Loucy (cell line): Measurements from ENCODE around the gene ARHGAP6.

Experiments used
- H2AFZ ChIP-seq: fragments of 200-600 bp; sonication (generic); 2 replicates; pipeline ENCODE4 v1.6.0; 2016; ENCODE audit warnings: antibody characterized with exemption, mild to moderate bottlenecking, low read length, moderate library complexity
- H3F3A ChIP-seq: fragments of 200-600 bp; 2 replicates; pipeline ENCODE4 v1.6.0; 2016; ENCODE audit warnings: antibody characterized with exemption, low read depth, mild to moderate bottlenecking
- H3K27me3 ChIP-seq: fragments of 200-600 bp; sonication (generic); 2 replicates; pipeline ENCODE4 v1.6.1; 2014; ENCODE audit warnings: low read length, mild to moderate bottlenecking; ENCODE audit not compliant: insufficient read depth, poor library complexity, severe bottlenecking
- H3K36me3 ChIP-seq: fragments of 200-600 bp; sonication (generic); 2 replicates; pipeline ENCODE4 v1.6.1; 2016; ENCODE audit warnings: low read length; ENCODE audit not compliant: insufficient read depth
- H3K4me1 ChIP-seq: fragments of 200-600 bp; sonication (generic); 2 replicates; pipeline ENCODE4 v1.5.1; 2014; ENCODE audit warnings: low read length, mild to moderate bottlenecking; ENCODE audit not compliant: insufficient read depth, poor library complexity, severe bottlenecking
- H3K4me2 ChIP-seq: fragments of 200-600 bp; sonication (generic); 2 replicates; pipeline ENCODE4 v1.6.0; 2014; ENCODE audit warnings: antibody characterized with exemption, low read length, low read depth, mild to moderate bottlenecking; ENCODE audit not compliant: poor library complexity, severe bottlenecking
- H3K4me3 ChIP-seq: fragments of 200-600 bp; sonication (generic); 2 replicates; pipeline ENCODE4 v1.5.1; 2014; ENCODE audit warnings: low read length, mild to moderate bottlenecking, mixed read lengths; ENCODE audit not compliant: poor library complexity, severe bottlenecking
- H3K79me2 ChIP-seq: fragments of 200-600 bp; sonication (generic); 2 replicates; pipeline ENCODE4 v1.6.1; 2014; ENCODE audit warnings: low read length; ENCODE audit not compliant: insufficient read depth
- H3K9ac ChIP-seq: fragments of 200-600 bp; sonication (generic); 2 replicates; pipeline ENCODE4 v1.6.0; 2014; ENCODE audit warnings: mild to moderate bottlenecking, low read depth, low read length, moderate library complexity; ENCODE audit not compliant: poor library complexity, severe bottlenecking
- H3K9me2 ChIP-seq: fragments of 200-600 bp; sonication (generic); replicated peaks from 2 replicates; pipeline ENCODE4 v1.6.1; 2016; ENCODE audit warnings: low read depth, low read length, mixed read lengths
- H3K9me3 ChIP-seq: fragments of 200-600 bp; sonication (generic); 2 replicates; pipeline ENCODE4 v1.6.1; 2014; ENCODE audit warnings: mild to moderate bottlenecking, antibody characterized with exemption, low read length, low read depth; ENCODE audit not compliant: insufficient read depth
- H4K20me1 ChIP-seq: fragments of 200-600 bp; sonication (generic); 2 replicates; pipeline ENCODE4 v1.6.0; 2014; ENCODE audit warnings: antibody characterized with exemption, low read length, mild to moderate bottlenecking; ENCODE audit not compliant: insufficient read depth, poor library complexity, severe bottlenecking
- EZH2phosphoT487 ChIP-seq: fragments of 200-600 bp; IDR thresholded peaks from 2 replicates; pipeline ENCODE4 v1.6.1; 2018; ENCODE audit warnings: antibody characterized with exemption, mild to moderate bottlenecking, moderate library complexity, borderline replicate concordance
- TF ChIP-seq, protein P1 (sequence below): fragments of 200-600 bp; sonication (generic); conservative IDR thresholded peaks from 2 replicates; pipeline ENCODE4 v1.5.1; 2014; ENCODE audit warnings: mild to moderate bottlenecking, antibody characterized with exemption, low read length

The ARHGAP6 gene

DNA sequence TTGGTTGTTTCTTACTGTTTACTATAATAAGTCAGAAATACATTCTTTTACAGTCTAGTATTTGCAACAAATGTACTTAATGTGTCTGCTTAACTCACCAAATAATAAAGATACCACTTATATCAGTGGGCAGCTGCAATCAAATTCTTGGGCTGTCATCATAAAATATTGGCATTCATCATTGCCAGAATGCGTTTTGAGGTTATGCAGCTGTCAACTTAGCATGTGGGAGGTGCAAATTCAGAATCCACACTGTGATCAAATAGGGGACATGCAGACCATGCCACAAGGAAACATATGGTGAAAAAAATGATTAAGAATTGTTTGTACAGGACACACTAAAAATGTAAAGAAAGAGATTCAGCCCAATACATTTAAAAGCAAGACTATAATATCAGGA, 468.0 kb downstream of the ARHGAP6 start:
- no peaks in the 10 kb centered on the region for H3K9me2 ChIP-seq
- no peaks in the 10 kb centered on the region for H3K27me3 ChIP-seq
- no peaks in the 10 kb centered on the region for H3K79me2 ChIP-seq
- H2AFZ ChIP-seq = no peak overlapping the region
- H3K9ac ChIP-seq = no peak overlapping the region
- H3F3A ChIP-seq = no peaks in the 10 kb centered on the region
- H3K36me3 ChIP-seq = no peaks in the 10 kb centered on the region
- H4K20me1 ChIP-seq = no peaks in the 10 kb centered on the region
- no peak overlapping the region for H3K4me3 ChIP-seq
- TF ChIP-seq, protein P1, sequence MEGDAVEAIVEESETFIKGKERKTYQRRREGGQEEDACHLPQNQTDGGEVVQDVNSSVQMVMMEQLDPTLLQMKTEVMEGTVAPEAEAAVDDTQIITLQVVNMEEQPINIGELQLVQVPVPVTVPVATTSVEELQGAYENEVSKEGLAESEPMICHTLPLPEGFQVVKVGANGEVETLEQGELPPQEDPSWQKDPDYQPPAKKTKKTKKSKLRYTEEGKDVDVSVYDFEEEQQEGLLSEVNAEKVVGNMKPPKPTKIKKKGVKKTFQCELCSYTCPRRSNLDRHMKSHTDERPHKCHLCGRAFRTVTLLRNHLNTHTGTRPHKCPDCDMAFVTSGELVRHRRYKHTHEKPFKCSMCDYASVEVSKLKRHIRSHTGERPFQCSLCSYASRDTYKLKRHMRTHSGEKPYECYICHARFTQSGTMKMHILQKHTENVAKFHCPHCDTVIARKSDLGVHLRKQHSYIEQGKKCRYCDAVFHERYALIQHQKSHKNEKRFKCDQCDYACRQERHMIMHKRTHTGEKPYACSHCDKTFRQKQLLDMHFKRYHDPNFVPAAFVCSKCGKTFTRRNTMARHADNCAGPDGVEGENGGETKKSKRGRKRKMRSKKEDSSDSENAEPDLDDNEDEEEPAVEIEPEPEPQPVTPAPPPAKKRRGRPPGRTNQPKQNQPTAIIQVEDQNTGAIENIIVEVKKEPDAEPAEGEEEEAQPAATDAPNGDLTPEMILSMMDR = no peak
- no peak for TF ChIP-seq EZH2phosphoT487
- no peak overlapping the region for H3K4me2 ChIP-seq
- no peaks in the 10 kb centered on the region for H3K9me3 ChIP-seq
- no peaks in the 10 kb centered on the region for H3K4me1 ChIP-seq

DNA sequence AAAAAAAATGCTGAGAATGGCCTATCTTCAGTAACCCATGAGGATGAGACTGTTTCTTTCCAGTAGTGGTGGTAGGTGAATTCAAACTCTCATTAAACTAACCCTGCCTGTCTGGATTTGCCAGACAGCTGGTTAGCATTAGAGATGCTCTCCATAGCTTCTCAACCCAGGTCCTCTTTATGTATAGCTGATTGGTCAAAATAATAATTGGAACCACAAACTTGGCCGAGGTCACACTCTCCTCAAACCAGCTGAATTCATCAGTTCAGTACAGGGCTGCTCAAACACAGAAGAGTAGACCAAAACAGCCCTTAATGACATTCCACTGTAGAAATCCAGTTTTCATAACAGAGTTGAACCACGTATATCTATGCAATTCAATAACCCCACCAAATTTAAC, 469.2 kb downstream of the ARHGAP6 start:
- no peaks in the 10 kb centered on the region for H3F3A ChIP-seq
- no peaks in the 10 kb centered on the region for H3K79me2 ChIP-seq
- H3K9me2 ChIP-seq = no peaks in the 10 kb centered on the region
- no peak overlapping the region for H2AFZ ChIP-seq
- H3K27me3 ChIP-seq = no peaks in the 10 kb centered on the region
- no peaks in the 10 kb centered on the region for H3K9me3 ChIP-seq
- no peaks in the 10 kb centered on the region for H3K4me1 ChIP-seq
- H3K4me3 ChIP-seq = no peak overlapping the region
- no peak for TF ChIP-seq EZH2phosphoT487
- TF ChIP-seq, protein P1 = no peak
- no peak overlapping the region for H3K4me2 ChIP-seq
- no peaks in the 10 kb centered on the region for H4K20me1 ChIP-seq
- H3K36me3 ChIP-seq = no peaks in the 10 kb centered on the region
- no peak overlapping the region for H3K9ac ChIP-seq

DNA sequence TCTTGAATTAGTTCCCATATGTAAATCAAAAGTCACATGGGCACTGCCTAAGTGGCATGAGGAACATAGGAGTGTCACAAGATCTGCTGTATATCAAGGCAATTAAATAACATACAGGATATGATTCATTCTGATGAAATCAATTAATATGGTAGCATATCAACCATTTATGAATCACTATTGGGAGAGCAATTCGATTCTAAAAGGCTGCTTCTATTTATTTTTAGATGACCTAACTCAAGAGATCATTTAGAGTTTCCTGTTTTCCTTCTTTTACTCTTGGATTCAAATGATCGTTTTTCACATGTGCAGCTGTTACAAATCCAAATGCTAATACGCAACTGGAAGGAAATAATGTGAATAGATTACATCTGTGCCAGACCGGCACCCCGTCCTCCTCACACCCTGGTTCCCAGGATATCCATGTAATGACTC, 472.7 kb downstream of the ARHGAP6 start:
- no peak overlapping the region for H3K4me3 ChIP-seq
- H3K4me2 ChIP-seq = no peak overlapping the region
- H3K36me3 ChIP-seq = no peaks in the 10 kb centered on the region
- no peaks in the 10 kb centered on the region for H3K9me2 ChIP-seq
- no peaks in the 10 kb centered on the region for H3F3A ChIP-seq
- H3K9me3 ChIP-seq = no peaks in the 10 kb centered on the region
- H3K9ac ChIP-seq = no peak overlapping the region
- no peaks in the 10 kb centered on the region for H3K27me3 ChIP-seq
- no peaks in the 10 kb centered on the region for H3K4me1 ChIP-seq
- no peak overlapping the region for H2AFZ ChIP-seq
- TF ChIP-seq, protein P1 = no peak
- TF ChIP-seq EZH2phosphoT487 = no peak
- H3K79me2 ChIP-seq = no peaks in the 10 kb centered on the region
- no peaks in the 10 kb centered on the region for H4K20me1 ChIP-seq
